ENCODE measurements around the gene ABHD2.
"Not testable (repeated sequence)": the region's sequence is repeated elsewhere in the genome, so short reads cannot be mapped to it uniquely, and the experiment has no call there.

The ABHD2 gene

DNA sequence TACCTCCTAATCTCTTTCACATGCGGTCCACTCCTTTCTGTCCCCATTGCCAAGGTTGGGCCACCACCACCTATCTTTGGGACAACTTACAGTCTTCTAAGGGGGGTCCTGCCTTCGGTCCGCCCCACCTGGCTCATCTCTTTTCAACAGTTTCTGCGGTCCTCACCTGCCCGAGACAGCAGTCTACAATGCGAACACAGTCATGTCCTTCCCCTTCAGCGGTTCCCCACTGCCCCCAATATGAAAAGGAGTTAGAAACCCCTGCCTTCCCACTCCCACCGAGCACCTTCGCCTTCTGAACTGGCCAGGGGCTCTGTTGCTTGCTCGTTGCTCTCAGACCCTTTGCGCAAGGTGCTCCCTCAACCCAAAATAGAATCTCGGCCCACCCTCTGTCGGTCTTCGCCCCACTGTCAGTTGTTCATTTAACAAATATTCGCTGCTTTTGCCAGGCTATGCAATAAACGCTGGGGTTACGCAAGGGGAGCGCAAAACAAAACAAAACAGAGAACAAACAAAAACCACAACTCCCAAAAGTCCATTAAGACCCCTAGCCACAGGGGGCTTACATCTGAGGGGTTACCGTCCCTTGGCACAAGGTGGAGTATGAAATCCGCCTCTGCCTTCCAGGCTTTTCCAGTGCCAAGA is 154.9 kb downstream of the ABHD2 start:
- peak; percentile 12 for DNase-seq

DNA sequence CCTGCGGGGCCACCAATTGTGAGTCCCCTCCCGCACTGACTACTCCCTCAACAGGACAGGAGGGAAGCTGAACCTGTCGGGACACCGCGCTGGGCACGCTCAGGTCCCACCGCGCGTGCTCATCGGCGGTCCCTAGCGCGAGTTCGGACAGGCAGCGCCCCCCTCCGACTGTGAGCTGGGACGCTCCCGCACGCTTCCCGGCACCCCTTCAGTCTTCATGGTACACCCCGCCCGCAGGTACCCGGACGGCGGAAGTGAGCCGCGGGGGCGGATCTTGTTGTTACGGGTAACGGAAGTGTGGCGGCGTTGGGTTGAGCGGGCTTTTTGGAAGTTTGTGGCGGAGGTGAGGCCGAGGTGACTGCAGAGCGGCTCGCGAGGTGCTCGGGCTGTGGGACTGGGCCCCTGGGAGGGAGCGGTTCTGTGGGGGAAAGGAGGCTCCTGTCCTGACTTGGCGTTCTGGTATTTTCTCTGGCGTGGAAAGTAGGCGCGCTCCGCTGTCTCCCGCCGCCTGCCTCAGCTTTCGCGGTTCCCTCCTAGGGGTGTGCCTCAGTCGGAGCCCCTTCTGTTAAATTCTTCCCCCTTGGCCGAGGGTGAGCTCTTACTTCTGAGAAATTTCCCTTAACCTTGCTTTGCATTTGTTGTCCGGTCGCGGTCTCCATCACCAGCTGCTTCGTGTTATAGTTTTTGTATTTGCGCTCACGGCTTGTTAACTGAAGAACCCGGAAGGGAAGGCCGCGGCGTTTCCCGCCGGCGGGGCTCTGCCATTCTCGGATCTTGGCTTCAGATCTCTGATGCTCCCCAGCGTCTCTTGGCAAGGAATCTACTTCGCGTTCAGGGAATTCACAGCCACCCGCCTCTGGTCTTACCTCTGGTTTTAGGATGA is 155.7 kb downstream of the ABHD2 start, which contains the start of gene FANCI:
FANCI (plus strand) TSS at position 289 of the 883 bp plus-strand sequence. CDS start 3,669 bp downstream, outside the sequence.
- DNase-seq: peak; percentile 92

DNA sequence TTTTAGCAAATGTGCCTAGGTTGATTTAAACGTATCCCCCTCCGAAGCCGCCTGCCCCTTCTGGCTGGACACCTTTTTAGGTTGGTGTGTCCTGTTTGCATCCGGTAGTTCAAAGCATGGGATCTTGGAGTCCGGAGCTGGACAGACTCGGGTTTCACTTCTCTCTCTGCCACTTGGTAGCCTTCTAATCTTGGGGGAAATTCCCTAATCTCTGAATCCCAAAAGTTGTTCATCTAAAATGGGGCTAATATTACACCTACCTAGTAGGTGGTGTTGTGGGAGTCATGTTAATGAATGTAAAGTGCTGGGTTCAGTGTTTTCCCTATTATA is 156.3 kb downstream of the ABHD2 start:
- DNase-seq: peak; percentile 25

DNA sequence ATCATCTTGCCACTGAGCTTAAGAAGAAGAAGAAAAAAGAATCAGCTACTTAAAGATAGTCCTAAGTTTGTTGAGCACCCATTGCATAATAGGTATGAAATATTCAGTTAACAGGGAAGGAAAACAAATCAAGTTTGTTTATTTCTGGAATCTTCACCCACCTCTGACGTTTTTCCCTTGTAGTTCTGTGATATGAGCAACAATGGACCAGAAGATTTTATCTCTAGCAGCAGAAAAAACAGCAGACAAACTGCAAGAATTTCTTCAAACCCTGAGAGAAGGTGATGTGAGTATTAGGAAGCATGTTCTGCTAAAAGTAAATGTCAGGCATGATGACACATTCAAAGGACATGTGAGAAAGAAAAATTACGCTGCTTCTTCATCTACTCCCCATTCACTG is 159.2 kb downstream of the ABHD2 start:
- no peak for DNase-seq

DNA sequence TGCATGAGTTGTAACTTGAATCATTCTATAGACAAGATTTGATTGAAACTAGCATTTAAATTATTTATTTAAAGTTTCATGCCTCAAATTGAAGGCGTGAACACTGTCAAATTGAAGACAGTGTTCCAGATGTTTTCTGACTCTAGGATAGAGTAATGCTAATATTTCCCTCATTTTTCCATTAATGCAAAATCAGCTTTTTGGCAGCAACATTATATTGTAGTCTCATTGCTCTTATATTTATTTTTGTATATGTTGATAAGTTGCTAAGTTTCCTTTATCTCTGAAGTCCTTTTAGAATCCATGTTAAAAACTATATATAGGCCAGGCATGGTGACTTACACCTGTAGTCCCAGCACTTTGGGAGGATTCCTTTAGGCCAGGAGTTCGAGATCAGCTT is 160.3 kb downstream of the ABHD2 start:
- DNase-seq: no peak

DNA sequence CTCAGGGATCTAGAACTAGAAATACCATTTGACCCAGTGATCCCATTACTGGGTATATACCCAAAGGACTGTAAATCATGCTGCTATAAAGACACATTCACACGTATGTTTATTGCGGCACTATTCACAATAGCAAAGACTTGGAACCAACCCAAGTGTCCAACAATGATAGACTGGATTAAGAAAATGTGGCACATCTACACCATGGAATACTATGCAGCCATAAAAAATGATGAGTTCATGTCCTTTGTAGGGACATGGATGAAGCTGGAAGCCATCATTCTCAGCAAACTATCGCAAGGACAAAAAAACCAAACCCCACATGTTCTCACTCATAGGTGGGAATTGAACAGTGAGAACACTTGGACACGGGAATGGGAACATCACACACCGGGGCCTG is 161.9 kb downstream of the ABHD2 start:
- not testable (repeated sequence) for DNase-seq
